GM11168 (cell line): Measurements from ENCODE around the gene TMEM44.
"Not testable (repeated sequence)": the region's sequence is repeated elsewhere in the genome, so short reads cannot be mapped to it uniquely, and the experiment has no call there.

ENCODE experiments used
- in situ Hi-C: fragments of 300-500 bp; cut with MboI; formaldehyde crosslinking; loops from one replicate; pipeline ENCODE4 v1.12.0; 2022; ENCODE audit warnings: low sequenced_read_pairs; ENCODE audit not compliant: unreplicated experiment

Gene TMEM44

DNA sequence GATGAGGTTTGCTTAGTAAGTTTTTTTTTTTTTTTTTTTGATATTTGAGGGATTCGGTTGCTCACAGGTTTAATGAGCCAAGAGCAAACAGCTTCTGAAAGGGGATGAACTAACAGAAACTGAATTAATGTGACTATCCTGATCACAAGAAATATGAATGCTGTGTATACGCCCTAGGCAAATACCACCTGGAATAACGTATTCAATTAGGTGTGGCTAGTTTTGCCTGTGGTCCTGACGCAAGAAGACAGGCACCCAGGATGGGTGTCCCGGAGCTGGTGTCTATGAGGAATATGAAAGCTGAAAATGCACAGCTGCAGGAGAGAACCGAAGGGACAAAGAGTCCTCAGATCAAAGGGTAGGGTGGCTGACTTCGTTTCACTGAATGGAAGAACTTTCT lies 24.2 kb upstream of the TMEM44 start:
- in situ Hi-C loops = no loop called here

GRCh38 chr3:194654443-194654842 lies 21.2 kb upstream of the TMEM44 start:
- in situ Hi-C loops = no loop called here

- in situ Hi-C loops = no loop called here
These were observed 14.5 kb upstream of the TMEM44 start for GRCh38 chr3:194647747-194648146.

- in situ Hi-C loops = no loop called here
These were observed 9.6 kb upstream of the TMEM44 start for GRCh38 chr3:194642769-194643168.

DNA sequence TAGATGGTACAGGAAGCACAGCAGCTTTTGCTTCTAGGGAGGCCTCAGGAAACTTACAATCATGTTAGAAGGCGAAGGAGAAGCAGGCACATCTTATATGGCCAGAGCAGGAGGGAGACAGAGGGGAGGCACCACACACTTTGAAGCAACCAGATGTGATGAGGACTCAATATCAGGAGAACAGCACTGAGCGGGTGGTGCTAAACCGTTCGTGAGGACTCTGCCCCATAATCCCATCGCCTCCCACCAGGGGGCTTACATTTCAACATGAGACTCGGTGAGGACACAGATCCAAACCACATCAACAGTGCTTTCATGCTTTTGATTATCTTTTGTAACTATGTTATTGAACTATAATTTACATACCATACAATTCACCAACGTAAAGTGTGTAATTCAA lies 7.6 kb upstream of the TMEM44 start:
- in situ Hi-C loops = no loop called here

- in situ Hi-C loops = no loop called here
These were observed 5.9 kb upstream of the TMEM44 start for GRCh38 chr3:194638991-194639605.

DNA sequence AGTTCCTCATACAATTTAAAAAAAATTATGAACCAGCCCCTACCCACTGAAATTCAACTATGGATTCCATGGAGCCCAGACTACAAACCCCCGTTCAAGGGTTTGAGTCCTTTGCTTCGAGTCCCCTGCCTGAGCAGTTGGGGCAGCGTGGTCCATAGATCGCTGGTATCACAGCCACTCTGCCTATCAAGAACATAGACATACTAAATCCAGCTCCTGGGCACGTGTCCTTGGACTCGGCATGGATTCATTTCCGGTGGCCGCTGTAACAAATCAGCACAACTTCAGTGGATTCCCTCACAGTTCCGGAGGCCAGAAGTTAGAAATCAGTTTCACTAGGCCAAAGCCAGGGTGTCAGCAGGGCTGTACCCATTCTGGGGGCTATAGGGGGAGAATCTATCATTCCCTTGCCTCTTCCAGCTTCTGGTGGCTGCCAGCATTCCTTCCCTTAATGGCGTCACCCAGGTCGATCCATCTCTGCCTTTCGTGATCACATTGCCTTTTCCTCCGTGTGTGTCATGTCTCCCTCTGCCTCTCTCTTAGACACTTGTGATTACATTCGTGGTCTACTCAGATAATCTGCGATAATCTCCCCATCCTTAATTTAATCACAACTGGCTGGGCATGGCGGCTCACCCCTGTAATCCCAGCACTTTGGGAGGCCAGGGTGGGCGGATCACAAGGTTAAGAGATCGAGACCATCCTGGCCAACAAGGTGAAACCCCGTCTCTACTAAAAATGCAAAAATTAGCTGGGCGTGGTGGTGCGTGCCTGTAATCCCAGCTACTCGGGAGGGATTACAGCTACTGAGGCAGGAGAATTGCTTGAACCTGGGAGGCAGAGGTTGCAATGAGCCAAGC lies 4.6 kb upstream of the TMEM44 start:
- in situ Hi-C loops = no loop called here

GRCh38 chr3:194637066-194637465 lies 3.8 kb upstream of the TMEM44 start:
- in situ Hi-C loops = no loop called here

- in situ Hi-C loops = no loop called here
These were observed 340 bp downstream of the TMEM44 start for GRCh38 chr3:194632809-194633348.

DNA sequence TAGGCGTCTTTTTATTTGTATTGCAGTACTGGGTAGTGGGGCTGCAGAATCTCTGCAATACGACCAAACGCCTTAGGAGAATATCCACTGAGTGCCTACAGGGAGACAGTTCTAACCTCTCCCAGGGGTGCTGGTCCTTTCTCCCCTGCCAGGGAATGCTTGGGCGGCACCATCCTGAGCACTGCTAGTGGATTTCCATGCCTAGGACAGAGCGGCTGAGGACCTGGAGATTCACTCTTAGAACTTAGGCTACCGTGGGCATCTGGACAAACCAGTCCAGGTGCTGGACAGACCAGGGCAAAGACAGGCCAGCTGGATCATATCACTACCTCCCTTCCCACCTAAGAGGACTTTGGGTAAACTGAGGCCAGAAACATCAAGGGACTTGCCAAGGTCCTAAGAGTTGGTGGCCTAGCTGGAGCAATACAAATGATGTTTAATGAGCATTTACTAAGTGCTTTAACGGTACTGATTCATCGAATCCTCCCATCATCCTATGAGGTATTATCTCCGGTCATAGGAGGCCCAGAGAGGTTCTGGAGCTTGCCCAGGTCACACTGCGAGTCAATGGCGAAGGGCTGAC lies 902 bp downstream of the TMEM44 start:
- in situ Hi-C loops = no loop called here

DNA sequence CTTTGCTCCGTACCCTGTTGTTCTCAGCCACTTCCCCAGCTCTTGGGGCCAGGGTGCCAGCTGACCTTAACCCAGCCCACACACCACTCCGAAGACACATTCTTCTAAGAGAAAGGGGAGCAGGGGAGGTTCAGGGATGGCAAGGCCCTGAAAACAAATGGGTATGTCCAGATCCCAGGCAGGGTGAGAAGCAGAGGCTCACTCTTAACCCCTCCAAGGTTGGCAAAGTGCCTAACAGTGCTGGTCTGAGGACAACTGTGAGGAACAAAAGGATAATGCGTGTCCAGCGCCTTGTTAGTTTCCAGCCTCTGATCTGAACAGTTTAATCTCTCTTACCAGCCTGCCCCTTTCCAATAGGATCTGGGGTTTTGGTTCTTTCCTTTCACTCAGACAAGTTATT lies 1.5 kb downstream of the TMEM44 start:
- in situ Hi-C loops = no loop called here

DNA sequence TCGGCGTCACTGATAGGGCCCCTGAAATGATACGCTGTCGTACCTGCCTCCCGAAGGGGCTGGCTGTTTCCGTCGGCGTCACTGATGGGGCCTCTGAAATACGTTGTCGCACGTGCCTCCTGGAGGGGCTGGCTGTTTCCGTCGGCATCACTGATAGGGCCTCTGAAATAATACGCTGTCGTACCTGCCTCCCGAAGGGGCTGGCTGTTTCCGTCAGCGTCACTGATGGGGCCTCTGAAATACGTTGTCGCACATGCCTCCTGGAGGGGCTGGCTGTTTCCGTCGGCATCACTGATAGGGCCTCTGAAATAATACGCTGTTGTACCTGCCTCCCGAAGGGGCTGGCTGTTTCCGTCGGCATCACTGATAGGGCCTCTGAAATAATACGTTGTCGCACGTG lies 2.5 kb downstream of the TMEM44 start:
- in situ Hi-C loops = not testable (repeated sequence)

DNA sequence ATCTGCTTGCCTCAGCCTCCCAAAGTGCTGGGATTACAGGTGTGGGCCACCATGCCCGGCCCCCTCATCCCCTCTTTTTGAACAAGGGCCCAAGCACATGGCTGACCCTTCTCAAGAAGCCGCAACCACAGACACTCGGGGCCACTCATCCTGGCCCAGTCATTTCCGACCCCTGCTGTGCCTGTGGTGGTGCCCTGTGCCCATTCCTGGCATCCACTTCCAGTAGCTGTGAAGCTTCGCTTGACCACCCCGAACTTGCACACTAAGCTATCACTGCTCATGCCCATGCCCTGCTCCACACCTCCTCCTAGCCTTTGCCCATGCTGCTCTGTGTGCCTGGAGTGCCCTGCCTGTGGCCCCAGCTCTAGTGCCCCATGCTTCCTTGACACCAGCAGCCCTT lies 8.3 kb downstream of the TMEM44 start:
- in situ Hi-C loops = no loop called here

GRCh38 chr3:194623449-194624290 lies 9.5 kb downstream of the TMEM44 start:
- in situ Hi-C loops = no loop called here

DNA sequence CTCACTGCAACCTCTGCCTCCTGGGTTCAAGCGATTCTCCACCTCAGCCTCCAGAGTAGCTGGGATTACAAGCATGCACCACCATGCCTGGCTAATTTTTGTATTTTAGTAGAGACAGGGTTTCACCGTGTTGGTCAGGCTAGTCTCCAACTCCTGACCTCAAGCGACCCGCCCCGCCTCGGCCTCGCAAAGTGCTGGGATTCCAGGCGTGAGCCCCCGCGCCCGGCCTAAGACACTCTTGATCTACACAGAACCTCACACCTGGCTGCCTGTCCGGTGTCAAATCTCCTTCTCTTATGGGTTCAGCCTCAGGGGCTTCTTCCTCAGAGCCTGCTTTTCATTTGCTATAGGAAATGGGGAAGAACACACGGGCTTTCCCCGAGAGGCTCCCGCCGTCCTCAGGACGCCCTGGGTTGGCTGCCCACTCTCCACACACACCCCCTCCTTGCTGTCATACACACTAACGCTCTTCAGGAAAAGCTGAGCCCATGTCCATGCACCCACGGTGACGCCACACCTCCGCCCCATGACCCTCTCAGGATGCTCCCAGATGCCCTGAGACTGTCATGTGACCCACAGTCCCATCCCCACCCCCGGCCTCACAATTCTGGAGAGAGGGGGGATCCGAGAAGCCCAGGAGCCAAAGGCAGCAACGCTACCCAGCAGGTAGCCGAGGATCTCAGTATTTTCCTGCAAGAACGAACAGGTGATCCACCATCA lies 10.4 kb downstream of the TMEM44 start:
- in situ Hi-C loops = no loop called here

DNA sequence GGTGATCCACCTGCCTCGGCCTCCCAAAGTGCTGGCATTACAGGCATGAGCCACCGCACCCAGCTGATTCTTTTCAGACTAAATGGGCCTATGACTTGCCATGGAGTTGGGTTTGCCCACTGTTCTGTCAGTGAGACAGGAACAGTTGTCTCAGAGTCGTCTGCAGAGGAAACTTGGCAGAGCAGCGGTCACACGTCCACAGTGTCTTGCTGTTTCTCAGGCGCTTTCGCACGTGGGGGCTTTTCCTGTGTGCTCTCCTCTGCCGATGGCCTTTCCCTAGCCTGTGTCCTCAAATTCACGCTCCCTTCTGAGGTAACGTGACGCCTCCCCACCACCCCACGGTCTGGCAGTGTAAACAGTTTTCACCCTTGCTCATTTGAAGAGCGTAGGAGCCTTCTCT lies 11.3 kb downstream of the TMEM44 start:
- in situ Hi-C loops = no loop called here

- in situ Hi-C loops = no loop called here
These were observed 13.0 kb downstream of the TMEM44 start for GRCh38 chr3:194620196-194620595.

- in situ Hi-C loops = no loop called here
These were observed 13.5 kb downstream of the TMEM44 start for GRCh38 chr3:194619741-194620140.

GRCh38 chr3:194618858-194619608 lies 14.2 kb downstream of the TMEM44 start:
- in situ Hi-C loops = no loop called here
